RPMI8226 (cell line): ENCODE data around the gene TRPV6.
A peak's percentile ranks its signal among the peaks of the same experiment; 100 is the strongest.

Source experiments
- DNase-seq: peaks from one replicate; pipeline ENCODE4 v3.0.0-alpha.2; 2015

Gene TRPV6

GRCh38 chr7:142847353-142847752 is 38.2 kb downstream of the TRPV6 start:
- no peak for DNase-seq

- DNase-seq, result no peak
Observed at GRCh38 chr7:142842251-142842766, 43.2 kb downstream of the TRPV6 start.

- no peak for DNase-seq
Observed at GRCh38 chr7:142838461-142839213, 46.9 kb downstream of the TRPV6 start.

GRCh38 chr7:142836426-142836825 is 49.1 kb downstream of the TRPV6 start:
- DNase-seq, result no peak

- no peak for DNase-seq
Observed at GRCh38 chr7:142835487-142835886, 50.1 kb downstream of the TRPV6 start.

- DNase-seq, result peak; percentile 42
Observed at GRCh38 chr7:142833174-142834048, 52.1 kb downstream of the TRPV6 start.

GRCh38 chr7:142832417-142832816 is 53.1 kb downstream of the TRPV6 start:
- no peak for DNase-seq

GRCh38 chr7:142827951-142828500 is 57.5 kb downstream of the TRPV6 start:
- no peak for DNase-seq

GRCh38 chr7:142822714-142823113 is 62.8 kb downstream of the TRPV6 start:
- no peak for DNase-seq
